Measurements from ENCODE around the gene PTCH1. TPM values are rescaled to one million over a fixed set of nuclear protein-coding genes. Genes with fewer than 3 reads are reported as not detected.

Gene PTCH1
- polyA plus RNA-seq, 3 donors, result not detected

DNA sequence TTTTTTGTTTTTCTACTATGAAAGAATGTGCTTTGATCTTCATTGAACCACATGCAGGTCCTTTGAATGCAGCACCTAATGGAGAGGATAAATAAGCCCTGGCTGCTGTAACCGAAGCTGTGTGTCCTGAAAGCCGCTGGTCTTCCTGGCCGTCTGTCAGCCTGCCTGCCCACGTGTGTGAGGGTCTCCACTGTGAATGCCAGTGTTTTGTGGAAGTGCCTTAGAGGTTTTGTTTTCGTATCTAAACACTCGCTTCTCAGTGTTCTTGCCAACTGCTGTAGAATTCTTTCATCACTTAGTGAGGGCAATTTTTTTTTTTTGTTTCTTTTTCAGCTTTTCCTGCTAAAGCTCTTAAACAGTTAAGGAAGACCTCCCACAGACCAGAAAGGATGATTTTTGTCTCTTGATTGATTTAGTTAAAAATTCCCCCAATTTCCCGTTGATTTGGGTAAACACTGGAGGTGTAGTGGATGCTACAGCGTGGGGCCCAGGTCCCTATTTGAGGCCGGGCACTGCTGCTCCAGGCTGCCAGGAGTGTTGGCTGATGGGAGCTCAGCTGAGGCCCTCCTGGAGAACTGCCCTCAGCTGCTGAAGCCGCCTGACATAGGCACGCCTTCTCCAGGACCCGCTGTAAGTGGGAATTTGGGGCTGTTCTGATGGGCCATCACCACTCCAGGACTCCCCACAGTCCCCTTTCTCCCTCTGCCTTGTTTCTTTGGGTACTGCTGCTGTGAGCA is 29.2 kb upstream of the PTCH1 start:
- no peak overlapping the region for H3K4me3 Mint-ChIP-seq
- H3K9me3 Mint-ChIP-seq, result peaks cover 0 to 11% (median 2%) of the 10 kb centered on the region in 7 donors
- Histone ChIP-seq H3K4me1 (ENCODE audit: control insufficient read depth in 1 of 2, insufficient read depth in 2 of 2, low read length in 2 of 2) (no peaks in the 10 kb centered on the region), H3K9me3 (replicated peaks in 1 of 2; ENCODE audit: control insufficient read depth in 1 of 2, insufficient read depth in 1 of 2, low read length in 2 of 2) (no peaks in the 10 kb centered on the region), H3K4me3 (replicated peaks in 1 of 3; ENCODE audit: low read depth in 2 of 3, low read length in 3 of 3) (no peak overlapping the region), H3K9ac (ENCODE audit: insufficient read depth, low read length, poor library complexity, severe bottlenecking) (no peak overlapping the region), H3K36me3 (replicated peaks in 1 of 2; ENCODE audit: control insufficient read depth in 1 of 2, insufficient read depth in 2 of 2, low read length in 2 of 2) (no peaks in the 10 kb centered on the region), H2AFZ (ENCODE audit: insufficient read depth, low read depth, low read length, poor library complexity, severe bottlenecking) (no peak overlapping the region), H3K27ac (ENCODE audit: low read depth in 1 of 2, low read length in 2 of 2) (no peak overlapping the region), H3K27me3 (ENCODE audit: control insufficient read depth in 2 of 2, insufficient read depth in 2 of 2, low read length in 2 of 2) (no peaks in the 10 kb centered on the region), H3K79me2 (ENCODE audit: insufficient read depth, low read length) (no peaks in the 10 kb centered on the region), H3K4me2 (replicated peaks; ENCODE audit: extremely low read depth, low read length, poor library complexity, severe bottlenecking) (no peak overlapping the region), H4K20me1 (ENCODE audit: insufficient read depth, low read length) (no peaks in the 10 kb centered on the region)
- H3K27me3 Mint-ChIP-seq (ENCODE audit: low read depth in 3 of 3), result peaks cover 6 to 18% (median 18%) of the 10 kb centered on the region in 3 donors
- H3K36me3 Mint-ChIP-seq, result no peaks in the 10 kb centered on the region
- intact Hi-C loops (cut with micrococcal nuclease), result no loop called here
- H3K27ac Mint-ChIP-seq, result no peak overlapping the region
- no peaks in the 10 kb centered on the region for H3K4me1 Mint-ChIP-seq
- DNase-seq, result no peak
- TF ChIP-seq, protein P1, sequence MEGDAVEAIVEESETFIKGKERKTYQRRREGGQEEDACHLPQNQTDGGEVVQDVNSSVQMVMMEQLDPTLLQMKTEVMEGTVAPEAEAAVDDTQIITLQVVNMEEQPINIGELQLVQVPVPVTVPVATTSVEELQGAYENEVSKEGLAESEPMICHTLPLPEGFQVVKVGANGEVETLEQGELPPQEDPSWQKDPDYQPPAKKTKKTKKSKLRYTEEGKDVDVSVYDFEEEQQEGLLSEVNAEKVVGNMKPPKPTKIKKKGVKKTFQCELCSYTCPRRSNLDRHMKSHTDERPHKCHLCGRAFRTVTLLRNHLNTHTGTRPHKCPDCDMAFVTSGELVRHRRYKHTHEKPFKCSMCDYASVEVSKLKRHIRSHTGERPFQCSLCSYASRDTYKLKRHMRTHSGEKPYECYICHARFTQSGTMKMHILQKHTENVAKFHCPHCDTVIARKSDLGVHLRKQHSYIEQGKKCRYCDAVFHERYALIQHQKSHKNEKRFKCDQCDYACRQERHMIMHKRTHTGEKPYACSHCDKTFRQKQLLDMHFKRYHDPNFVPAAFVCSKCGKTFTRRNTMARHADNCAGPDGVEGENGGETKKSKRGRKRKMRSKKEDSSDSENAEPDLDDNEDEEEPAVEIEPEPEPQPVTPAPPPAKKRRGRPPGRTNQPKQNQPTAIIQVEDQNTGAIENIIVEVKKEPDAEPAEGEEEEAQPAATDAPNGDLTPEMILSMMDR (IDR thresholded peaks at IDR 0.05), result no peak
- WGBS (ENCODE audit: insufficient coverage), result 78% methylated on average over 4 of the region's 12 CpGs

DNA sequence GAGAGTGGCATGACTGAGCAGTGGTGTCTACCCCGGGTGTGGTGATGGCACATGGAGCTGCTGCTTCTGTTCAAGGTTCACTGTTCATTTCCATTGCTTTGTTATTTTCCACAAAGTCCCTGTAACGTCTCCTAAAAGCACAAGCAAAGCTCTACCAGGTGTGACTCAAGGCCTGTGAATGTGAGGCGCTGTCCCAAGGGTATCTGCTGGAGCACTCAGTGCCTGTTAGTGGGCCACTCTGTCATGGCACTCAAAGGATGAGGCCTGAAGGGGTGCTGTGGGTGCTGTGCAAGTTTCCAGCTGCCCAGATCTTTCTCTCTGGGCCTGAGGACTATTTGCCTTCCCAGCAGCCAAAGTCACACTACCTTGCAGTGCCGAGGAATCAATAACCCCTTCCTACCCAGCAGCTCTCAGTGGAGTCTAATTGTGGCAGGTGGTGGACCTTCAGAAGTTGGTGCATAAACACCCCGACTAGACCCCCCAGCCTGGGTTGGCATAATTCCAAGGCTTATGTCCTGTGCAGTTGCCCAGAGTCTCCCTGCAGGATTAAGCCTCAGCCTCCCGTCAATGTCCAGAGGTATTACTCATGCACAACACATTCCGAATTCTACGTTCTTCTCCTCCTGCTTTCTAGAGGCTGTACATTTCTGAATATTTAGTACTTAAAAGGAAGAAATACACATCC is 17.4 kb upstream of the PTCH1 start:
- Histone ChIP-seq H2AFZ (ENCODE audit: insufficient read depth, low read depth, low read length, poor library complexity, severe bottlenecking) (no peak overlapping the region), H3K9ac (ENCODE audit: insufficient read depth, low read length, poor library complexity, severe bottlenecking) (no peak overlapping the region), H3K4me1 (ENCODE audit: control insufficient read depth in 1 of 2, insufficient read depth in 2 of 2, low read length in 2 of 2) (no peaks in the 10 kb centered on the region), H3K27ac (ENCODE audit: low read depth in 1 of 2, low read length in 2 of 2) (no peak overlapping the region), H4K20me1 (ENCODE audit: insufficient read depth, low read length) (no peaks in the 10 kb centered on the region), H3K4me2 (replicated peaks; ENCODE audit: extremely low read depth, low read length, poor library complexity, severe bottlenecking) (no peak overlapping the region), H3K4me3 (replicated peaks in 1 of 3; ENCODE audit: low read depth in 2 of 3, low read length in 3 of 3) (no peak overlapping the region), H3K36me3 (replicated peaks in 1 of 2; ENCODE audit: control insufficient read depth in 1 of 2, insufficient read depth in 2 of 2, low read length in 2 of 2) (no peaks in the 10 kb centered on the region), H3K27me3 (ENCODE audit: control insufficient read depth in 2 of 2, insufficient read depth in 2 of 2, low read length in 2 of 2) (peaks cover 0 to 7% of the 10 kb centered on the region in 2 donors), H3K9me3 (replicated peaks in 1 of 2; ENCODE audit: control insufficient read depth in 1 of 2, insufficient read depth in 1 of 2, low read length in 2 of 2) (no peaks in the 10 kb centered on the region), H3K79me2 (ENCODE audit: insufficient read depth, low read length) (no peaks in the 10 kb centered on the region)
- Mint-ChIP-seq H3K4me3 (no peak overlapping the region), H3K27ac (no peak overlapping the region), H3K4me1 (no peaks in the 10 kb centered on the region), H3K27me3 (ENCODE audit: low read depth in 3 of 3) (peaks cover 6 to 26% (median 9%) of the 10 kb centered on the region in 3 donors), H3K9me3 (peaks cover 0 to 10% (median 0%) of the 10 kb centered on the region in 7 donors), H3K36me3 (no peaks in the 10 kb centered on the region)
- WGBS (ENCODE audit: insufficient coverage), result 90% methylated on average over 4 of the region's 8 CpGs
- TF ChIP-seq, protein P1 (IDR thresholded peaks at IDR 0.05), result no peak
- DNase-seq, result no peak
- intact Hi-C loops (cut with micrococcal nuclease), result no loop called here

Measured in CD14-positive monocyte (primary cell).